Ishikawa (cell line): ENCODE data around the gene TBC1D19.

Source experiments
- CEBPB ChIP-seq: IDR thresholded peaks from 2 replicates; pipeline ENCODE4 v1.6.1; 2012
- CREB1 ChIP-seq: IDR thresholded peaks from 2 replicates; pipeline ENCODE4 v1.6.1; 2012; ENCODE audit warnings: low read depth
- EGR1 ChIP-seq: IDR thresholded peaks from 2 replicates; pipeline ENCODE4 v1.6.1; 2012
- EP300 ChIP-seq: IDR thresholded peaks from 2 replicates; pipeline ENCODE4 v1.6.1; 2012; ENCODE audit warnings: borderline replicate concordance
- FOXM1 ChIP-seq: IDR thresholded peaks from 2 replicates; pipeline ENCODE4 v1.6.1; 2012; ENCODE audit warnings: low read depth, borderline replicate concordance
- MAX ChIP-seq: IDR thresholded peaks from 2 replicates; pipeline ENCODE4 v1.6.1; 2012
- NFIC ChIP-seq: IDR thresholded peaks from 2 replicates; pipeline ENCODE4 v1.6.1; 2012
- RAD21 ChIP-seq: IDR thresholded peaks from 2 replicates; pipeline ENCODE4 v1.6.1; 2012; ENCODE audit warnings: low read depth
- TAF1 ChIP-seq: IDR thresholded peaks from 2 replicates; pipeline ENCODE4 v1.6.1; 2012; ENCODE audit warnings: low read depth, mild to moderate bottlenecking
- TCF12 ChIP-seq: IDR thresholded peaks from 2 replicates; pipeline ENCODE4 v1.6.1; 2012; ENCODE audit warnings: low read depth
- TEAD4 ChIP-seq: IDR thresholded peaks from 2 replicates; pipeline ENCODE4 v1.6.1; 2012
- USF1 ChIP-seq: IDR thresholded peaks from 2 replicates; pipeline ENCODE4 v1.6.1; 2012
- YY1 ChIP-seq: IDR thresholded peaks from 2 replicates; pipeline ENCODE4 v1.6.1; 2012; ENCODE audit warnings: low read depth
- ZBTB7A ChIP-seq: IDR thresholded peaks from 2 replicates; pipeline ENCODE4 v1.6.1; 2012; ENCODE audit warnings: low read depth
- TF ChIP-seq, protein P1 (sequence below): IDR thresholded peaks from 2 replicates; pipeline ENCODE4 v1.6.1; 2012; ENCODE audit warnings: low read depth, mild to moderate bottlenecking

Gene TBC1D19

DNA sequence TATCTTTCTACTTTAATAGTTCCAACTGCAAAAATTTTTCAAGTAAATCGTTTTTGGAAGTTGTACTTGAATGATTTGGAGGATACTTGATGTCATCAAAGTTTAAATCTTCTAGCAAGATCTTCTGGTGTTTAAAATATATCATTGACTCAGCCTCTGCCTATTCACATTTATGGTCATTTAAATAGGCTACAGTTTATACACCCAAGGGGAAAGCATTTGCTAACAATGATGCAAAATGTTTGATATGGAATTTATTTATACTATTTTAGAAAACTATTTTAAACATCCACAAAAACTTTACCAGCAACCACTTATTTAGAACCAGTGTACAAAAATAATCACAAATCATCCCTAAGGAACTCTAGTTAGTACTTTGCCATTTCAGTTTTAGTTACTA is 153.5 kb downstream of the TBC1D19 start:
- TF ChIP-seq TAF1 (no peak), YY1 (no peak), ZBTB7A (no peak), TCF12 (no peak), USF1 (no peak), EP300 (no peak), CEBPB (no peak), MAX (no peak), NFIC (no peak), FOXM1 (no peak), RAD21 (no peak), TEAD4 (no peak)
- TF ChIP-seq, protein P1, sequence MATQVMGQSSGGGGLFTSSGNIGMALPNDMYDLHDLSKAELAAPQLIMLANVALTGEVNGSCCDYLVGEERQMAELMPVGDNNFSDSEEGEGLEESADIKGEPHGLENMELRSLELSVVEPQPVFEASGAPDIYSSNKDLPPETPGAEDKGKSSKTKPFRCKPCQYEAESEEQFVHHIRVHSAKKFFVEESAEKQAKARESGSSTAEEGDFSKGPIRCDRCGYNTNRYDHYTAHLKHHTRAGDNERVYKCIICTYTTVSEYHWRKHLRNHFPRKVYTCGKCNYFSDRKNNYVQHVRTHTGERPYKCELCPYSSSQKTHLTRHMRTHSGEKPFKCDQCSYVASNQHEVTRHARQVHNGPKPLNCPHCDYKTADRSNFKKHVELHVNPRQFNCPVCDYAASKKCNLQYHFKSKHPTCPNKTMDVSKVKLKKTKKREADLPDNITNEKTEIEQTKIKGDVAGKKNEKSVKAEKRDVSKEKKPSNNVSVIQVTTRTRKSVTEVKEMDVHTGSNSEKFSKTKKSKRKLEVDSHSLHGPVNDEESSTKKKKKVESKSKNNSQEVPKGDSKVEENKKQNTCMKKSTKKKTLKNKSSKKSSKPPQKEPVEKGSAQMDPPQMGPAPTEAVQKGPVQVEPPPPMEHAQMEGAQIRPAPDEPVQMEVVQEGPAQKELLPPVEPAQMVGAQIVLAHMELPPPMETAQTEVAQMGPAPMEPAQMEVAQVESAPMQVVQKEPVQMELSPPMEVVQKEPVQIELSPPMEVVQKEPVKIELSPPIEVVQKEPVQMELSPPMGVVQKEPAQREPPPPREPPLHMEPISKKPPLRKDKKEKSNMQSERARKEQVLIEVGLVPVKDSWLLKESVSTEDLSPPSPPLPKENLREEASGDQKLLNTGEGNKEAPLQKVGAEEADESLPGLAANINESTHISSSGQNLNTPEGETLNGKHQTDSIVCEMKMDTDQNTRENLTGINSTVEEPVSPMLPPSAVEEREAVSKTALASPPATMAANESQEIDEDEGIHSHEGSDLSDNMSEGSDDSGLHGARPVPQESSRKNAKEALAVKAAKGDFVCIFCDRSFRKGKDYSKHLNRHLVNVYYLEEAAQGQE: no peak

- TF ChIP-seq EP300: no peak
- TF ChIP-seq TCF12: no peak
- no peak for TF ChIP-seq YY1
- no peak for TF ChIP-seq RAD21
- no peak for TF ChIP-seq USF1
- TF ChIP-seq TAF1: no peak
- no peak for TF ChIP-seq FOXM1
- TF ChIP-seq, protein P1: no peak
- TF ChIP-seq TEAD4: no peak
- TF ChIP-seq NFIC: no peak
- no peak for TF ChIP-seq MAX
- no peak for TF ChIP-seq EGR1
These were observed 157.6 kb downstream of the TBC1D19 start for GRCh38 chr4:26741491-26741871.

- TF ChIP-seq USF1 (no peak), RAD21 (no peak), CEBPB (no peak), ZBTB7A (no peak), MAX (no peak), EGR1 (no peak)
These were observed 162.9 kb downstream of the TBC1D19 start for GRCh38 chr4:26746802-26747213.

DNA sequence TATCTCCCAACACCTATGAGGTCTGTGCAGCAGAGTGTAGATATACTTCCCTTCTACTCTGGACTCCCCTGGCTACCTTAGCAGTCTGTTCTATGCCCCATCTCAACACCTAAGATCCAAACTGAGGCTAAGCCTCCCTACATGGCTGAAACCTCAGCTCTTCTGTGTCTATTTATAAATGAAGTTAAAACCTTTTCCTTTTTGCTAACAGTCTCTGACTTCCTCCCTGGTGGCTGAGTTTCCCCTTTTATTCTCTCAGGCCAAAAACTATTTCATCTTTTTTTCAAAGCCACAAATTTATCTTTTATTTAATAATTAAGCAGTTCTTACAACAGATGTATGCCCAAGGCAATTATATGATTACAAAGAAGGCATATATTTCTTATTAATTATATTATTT is 164.9 kb downstream of the TBC1D19 start:
- TF ChIP-seq NFIC (no peak), TCF12 (no peak), RAD21 (no peak), TEAD4 (no peak), EP300 (no peak), YY1 (no peak), CREB1 (no peak)

- TF ChIP-seq USF1: no peak
- TF ChIP-seq CREB1: no peak
- no peak for TF ChIP-seq CEBPB
- no peak for TF ChIP-seq YY1
- no peak for TF ChIP-seq NFIC
- no peak for TF ChIP-seq RAD21
- TF ChIP-seq, protein P1: no peak
- TF ChIP-seq FOXM1: no peak
These were observed 166.0 kb downstream of the TBC1D19 start for GRCh38 chr4:26749867-26750266.
